Measurements from ENCODE around the gene NCOA1. TPM values are rescaled to one million over a fixed set of nuclear protein-coding genes. Genes with fewer than 3 reads are reported as not detected.
A peak's percentile ranks its signal among the peaks of the same experiment; 100 is the strongest.

Gene NCOA1
- polyA plus RNA-seq, 1 of the 3 experiments (the other 2 are of a cell fraction), result 10.7 TPM

- TF ChIP-seq NRF1 (IDR thresholded peaks at IDR 0.05; ENCODE audit: low read depth, low read length) (no peak), TEAD4 (IDR thresholded peaks at IDR 0.05; ENCODE audit: borderline replicate concordance, insufficient read depth) (peak; percentile 44; the same call in 1 of the 2 replicates), IRF3 (IDR thresholded peaks at IDR 0.05; ENCODE audit: low read depth, low read length) (no peak), PBX3 (IDR thresholded peaks at IDR 0.05) (peak; percentile 88), MEF2A (IDR thresholded peaks at IDR 0.05; ENCODE audit: borderline replicate concordance, low read depth) (no peak), EP300 (IDR thresholded peaks at IDR 0.05; ENCODE audit: borderline replicate concordance in 1 of 2, low read depth in 1 of 2, low read length in 1 of 2) (no peak; a peak in 1 of 4 replicates), GATA2 (CRISPR knock-in tag; IDR thresholded peaks at IDR 0.05) (no peak), MAX (IDR thresholded peaks at IDR 0.05; ENCODE audit: low read depth) (0 out of 2 replicates have a peak, but pooled peaks have one; percentile 29), RAD21 (IDR thresholded peaks at IDR 0.05; ENCODE audit: low read length) (no peak), SMC3 (IDR thresholded peaks at IDR 0.05; ENCODE audit: low read depth, low read length) (no peak), USF2 (IDR thresholded peaks at IDR 0.05; ENCODE audit: borderline replicate concordance, low read depth, low read length) (no peak), REST (IDR thresholded peaks at IDR 0.05; ENCODE audit: low read depth, low read length) (no peak), RXRA (IDR thresholded peaks at IDR 0.05; ENCODE audit: borderline replicate concordance, low read depth) (no peak; the same call in 1 of the 2 replicates), RCOR1 (IDR thresholded peaks at IDR 0.05; ENCODE audit: low read length) (no peak), YY1 (IDR thresholded peaks at IDR 0.05; ENCODE audit: low read depth) (no peak)
Observed at GRCh38 chr2:24816884-24817283, 325.8 kb downstream of the NCOA1 start (continued).
